Pericardium fibroblast (primary cell): Measurements from ENCODE around the gene CLTC. TPM values are rescaled to one million over a fixed set of nuclear protein-coding genes. Genes with fewer than 3 reads are reported as not detected.

ENCODE experiments used
- total RNA-seq: library from RNA; depleted of rRNA; stranded (reverse); fragments of >200 nt; gene quantifications from 2 replicates; pipeline ENCODE4 v1.2.3, GENCODE V29; 2015

Gene CLTC
- 175 and 206 TPM in 2 replicates for total RNA-seq

GRCh38 chr17:59619298-59620063 is at the start of gene CLTC:
TSS of gene CLTC (plus strand) at chr17:59619895. CDS start at chr17:59620132, 237 bp downstream.

GRCh38 chr17:59707149-59707970 is 87.7 kb downstream of the CLTC start, which contains the start of the genes PTRH2 and VMP1:
TSS of gene PTRH2 (minus strand) at chr17:59707430. CDS start at chr17:59697978, 9,452 bp downstream.
TSS of gene VMP1 (plus strand) at chr17:59707654. CDS start at chr17:59731447, 23,793 bp downstream.

Other genes with a start within 250 kb of the CLTC start
- gene DHX40, start 54.3 kb upstream of the CLTC start, total RNA-seq: 31.8 and 34.5 TPM in 2 replicates
- gene PTRH2, start 87.5 kb downstream of the CLTC start, total RNA-seq: 20.8 and 25.4 TPM in 2 replicates
- 84.3 and 128 TPM in 2 replicates for gene VMP1, start 87.8 kb downstream of the CLTC start, total RNA-seq